Activated CD4-positive, alpha-beta T cell treated with anti-CD3 and anti-CD28 coated beads, Interleukin-2, amount 10 ng/mL, durations not matched to agents 7 days and 5 days (primary cell): Measurements from ENCODE around the gene HBP1. TPM values are rescaled to one million over a fixed set of nuclear protein-coding genes. Genes with fewer than 3 reads are reported as not detected.
"Not testable (repeated sequence)": the region's sequence is repeated elsewhere in the genome, so short reads cannot be mapped to it uniquely, and the experiment has no call there.

Experiments
- CTCF ChIA-PET: fragments of 350-600 bp; sonication (Branson Sonifier 250); formaldehyde crosslinking; loops from one replicate; lab custom pipeline; 2021; ENCODE audit warnings: antibody characterized with exemption; lab: Charles Lee
- POLR2A ChIA-PET: fragments of 350-600 bp; sonication (Branson Sonifier 250); formaldehyde crosslinking; loops from one replicate; lab custom pipeline; 2021; ENCODE audit warnings: antibody characterized with exemption; lab: Charles Lee
- DNase-seq: peaks from one replicate; pipeline ENCODE4 v3.0.0-alpha.2; 2020
- H3K27ac Mint-ChIP-seq: one replicate; pipeline ENCODE4 v1.8.0; 2021; ENCODE audit warnings: mild to moderate bottlenecking, moderate library complexity, mixed read lengths
- H3K27me3 Mint-ChIP-seq: one replicate; pipeline ENCODE4 v1.8.0; 2021; ENCODE audit warnings: mixed read lengths
- H3K36me3 Mint-ChIP-seq: one replicate; pipeline ENCODE4 v1.8.0; 2021; ENCODE audit warnings: low read depth, mixed read lengths
- H3K4me1 Mint-ChIP-seq: one replicate; pipeline ENCODE4 v1.8.0; 2021; ENCODE audit warnings: mixed read lengths
- H3K4me3 Mint-ChIP-seq: one replicate; pipeline ENCODE4 v1.8.0; 2021; ENCODE audit warnings: mild to moderate bottlenecking, moderate library complexity, mixed read lengths
- H3K9me3 Mint-ChIP-seq: one replicate; pipeline ENCODE4 v1.8.0; 2021; ENCODE audit warnings: mixed read lengths
- total RNA-seq, 2 experiments: library from RNA; stranded (reverse); gene quantifications; one replicate each; pipeline ENCODE4 v1.2.3, GENCODE V29; 2021

HBP1 gene
- total RNA-seq, 2 experiments from 2014 or later = 34.4 to 34.8 TPM

DNA sequence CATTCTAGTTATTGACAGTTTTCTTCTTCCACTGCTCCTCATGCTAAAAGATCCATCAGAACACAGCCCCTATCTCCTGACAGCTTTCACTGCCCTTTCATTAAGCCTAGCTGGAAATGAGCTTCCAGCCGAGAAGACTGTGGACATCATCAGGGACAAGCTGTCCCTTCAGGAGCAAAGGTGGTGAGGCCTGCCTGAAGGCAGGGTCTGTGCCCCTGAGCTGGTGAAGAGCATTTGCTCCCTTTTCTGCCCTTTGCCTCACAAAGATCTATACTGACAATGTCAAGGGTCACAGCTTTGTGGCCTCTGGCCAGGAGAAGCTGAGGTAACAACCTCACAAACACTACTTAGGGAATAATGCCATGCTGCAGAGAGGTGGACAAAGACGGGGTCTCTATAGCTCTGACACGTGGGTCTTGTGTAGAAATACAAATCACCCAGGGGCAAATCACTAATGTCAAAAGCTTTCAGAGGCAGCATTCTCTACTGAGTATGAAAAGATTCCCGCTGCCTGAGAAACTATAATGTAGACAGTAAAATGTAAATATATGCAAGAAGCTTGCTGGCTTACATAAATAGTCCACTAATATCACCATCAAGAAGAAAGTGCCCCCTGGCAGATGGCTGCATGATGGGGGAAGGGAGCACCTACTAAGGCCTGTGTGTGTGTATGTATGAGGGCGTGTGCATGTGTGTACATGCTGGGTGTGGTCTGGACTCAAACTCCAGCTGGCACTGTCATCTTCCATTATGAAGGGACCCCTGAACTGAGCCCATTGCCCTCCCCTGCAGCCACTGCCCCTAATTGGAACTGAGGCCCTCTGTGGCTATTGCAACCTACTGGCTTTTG is 55.8 kb downstream of the HBP1 start:
- ChIA-PET POLR2A (no interaction called here), CTCF (interaction anchor here (1.7 kb wide), 1 partner anchor 11 kb away, joined by 4 read pairs; no protein-coding TSS in a partner anchor)
- H3K9me3 Mint-ChIP-seq = no peaks in the 10 kb centered on the region
- no peak for DNase-seq
- H3K27me3 Mint-ChIP-seq = no peaks in the 10 kb centered on the region
- H3K4me3 Mint-ChIP-seq = no peak overlapping the region
- H3K27ac Mint-ChIP-seq = no peak overlapping the region
- no peaks in the 10 kb centered on the region for H3K4me1 Mint-ChIP-seq
- H3K36me3 Mint-ChIP-seq = peaks cover 2% of the 10 kb centered on the region

DNA sequence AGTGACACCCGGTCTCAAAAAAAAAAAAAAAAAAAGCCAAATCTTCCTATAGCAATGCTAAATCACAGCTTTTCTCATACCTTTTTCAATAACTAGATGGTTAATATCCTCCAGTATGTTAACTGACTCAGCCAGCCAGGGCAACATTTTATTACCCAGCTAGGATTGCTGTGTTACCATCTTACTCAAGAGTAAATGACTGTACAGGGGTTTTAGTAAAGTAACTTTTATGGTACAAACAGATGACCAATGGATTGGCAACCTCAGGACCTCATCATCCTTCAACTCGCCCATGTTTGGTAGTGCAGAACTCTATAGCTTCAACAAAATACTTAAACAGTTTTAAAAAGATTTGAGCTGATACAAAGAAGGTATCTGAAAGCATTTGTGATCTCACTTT is 59.5 kb downstream of the HBP1 start:
- no peak for DNase-seq
- H3K4me3 Mint-ChIP-seq = no peak overlapping the region
- peaks cover 2% of the 10 kb centered on the region for H3K36me3 Mint-ChIP-seq
- H3K27me3 Mint-ChIP-seq = no peaks in the 10 kb centered on the region
- H3K4me1 Mint-ChIP-seq = no peaks in the 10 kb centered on the region
- CTCF ChIA-PET = no interaction called here
- H3K9me3 Mint-ChIP-seq = no peaks in the 10 kb centered on the region
- POLR2A ChIA-PET = no interaction called here
- H3K27ac Mint-ChIP-seq = no peak overlapping the region

DNA sequence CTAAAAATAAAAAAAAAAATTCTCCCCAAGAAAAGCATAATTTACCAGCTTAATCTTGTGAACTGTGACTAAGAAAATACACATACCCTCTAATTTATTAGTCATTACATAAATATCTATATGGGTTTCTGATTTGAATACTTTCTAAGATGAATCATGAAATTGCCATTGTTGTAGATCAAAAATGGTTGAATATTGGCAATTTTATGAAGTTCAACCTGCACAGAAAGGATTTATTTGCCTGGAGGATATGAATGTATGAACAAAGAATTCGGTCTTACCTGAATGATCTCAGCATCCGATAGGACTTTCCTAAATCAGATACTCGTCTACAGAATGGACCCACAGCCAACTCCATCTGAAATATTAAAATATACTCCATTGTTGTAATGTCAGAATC is 61.5 kb downstream of the HBP1 start:
- CTCF ChIA-PET = no interaction called here
- no peaks in the 10 kb centered on the region for H3K4me1 Mint-ChIP-seq
- no peak for DNase-seq
- H3K4me3 Mint-ChIP-seq = no peak overlapping the region
- no peak overlapping the region for H3K27ac Mint-ChIP-seq
- H3K36me3 Mint-ChIP-seq = peaks cover 2% of the 10 kb centered on the region
- H3K27me3 Mint-ChIP-seq = no peaks in the 10 kb centered on the region
- H3K9me3 Mint-ChIP-seq = no peaks in the 10 kb centered on the region
- POLR2A ChIA-PET = no interaction called here

DNA sequence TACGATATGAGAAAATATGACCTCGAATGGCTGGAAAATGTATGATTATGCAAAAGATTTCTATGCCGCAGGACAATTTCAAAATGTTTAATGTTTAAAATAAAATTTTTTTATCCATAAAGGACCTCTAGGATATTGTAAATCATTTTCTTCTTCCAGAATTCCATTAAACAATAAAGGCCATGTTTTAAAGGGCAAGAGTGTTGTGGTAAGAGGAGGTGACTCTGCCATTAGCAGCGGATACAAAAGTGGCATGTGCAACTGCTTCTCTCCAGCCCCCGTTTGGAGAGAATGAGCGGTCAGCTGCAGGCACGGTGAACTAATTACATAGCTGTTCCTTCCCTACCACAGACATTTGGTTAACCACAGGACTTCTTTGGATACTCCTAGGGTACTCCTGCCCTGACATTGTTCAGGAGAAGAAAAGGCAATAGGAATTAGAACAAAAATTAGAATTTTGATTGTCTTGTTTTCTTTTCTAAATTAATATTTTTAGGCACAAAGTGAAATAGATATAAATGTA is 63.8 kb downstream of the HBP1 start:
- H3K4me1 Mint-ChIP-seq = no peaks in the 10 kb centered on the region
- CTCF ChIA-PET = no interaction called here
- H3K9me3 Mint-ChIP-seq = no peaks in the 10 kb centered on the region
- H3K36me3 Mint-ChIP-seq = peaks cover 2% of the 10 kb centered on the region
- no peaks in the 10 kb centered on the region for H3K27me3 Mint-ChIP-seq
- POLR2A ChIA-PET = no interaction called here
- no peak overlapping the region for H3K4me3 Mint-ChIP-seq
- DNase-seq = no peak
- H3K27ac Mint-ChIP-seq = no peak overlapping the region

DNA sequence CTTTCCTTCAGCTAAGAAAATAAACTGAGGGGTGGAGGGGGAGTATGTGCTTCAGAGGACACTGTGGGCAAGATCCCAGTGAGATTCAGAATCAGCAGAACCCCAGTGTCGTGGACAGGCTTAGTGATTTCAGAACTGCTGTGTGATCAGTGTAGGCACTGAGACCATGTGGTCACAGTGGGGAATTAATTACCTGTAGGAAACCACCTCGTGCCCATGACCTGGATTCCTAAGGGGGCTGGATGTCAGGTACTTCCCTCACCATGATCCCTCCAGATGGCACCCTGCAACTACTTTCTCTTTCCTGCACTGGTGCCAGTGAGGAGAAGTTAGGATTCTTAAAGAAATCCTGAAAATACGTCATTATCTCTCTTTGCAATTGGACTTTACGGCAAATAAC is 64.4 kb downstream of the HBP1 start:
- no peak for DNase-seq
- peaks cover 2% of the 10 kb centered on the region for H3K36me3 Mint-ChIP-seq
- H3K27me3 Mint-ChIP-seq = no peaks in the 10 kb centered on the region
- no peaks in the 10 kb centered on the region for H3K9me3 Mint-ChIP-seq
- H3K4me3 Mint-ChIP-seq = no peak overlapping the region
- no peak overlapping the region for H3K27ac Mint-ChIP-seq
- ChIA-PET POLR2A (no interaction called here), CTCF (no interaction called here)
- no peaks in the 10 kb centered on the region for H3K4me1 Mint-ChIP-seq

DNA sequence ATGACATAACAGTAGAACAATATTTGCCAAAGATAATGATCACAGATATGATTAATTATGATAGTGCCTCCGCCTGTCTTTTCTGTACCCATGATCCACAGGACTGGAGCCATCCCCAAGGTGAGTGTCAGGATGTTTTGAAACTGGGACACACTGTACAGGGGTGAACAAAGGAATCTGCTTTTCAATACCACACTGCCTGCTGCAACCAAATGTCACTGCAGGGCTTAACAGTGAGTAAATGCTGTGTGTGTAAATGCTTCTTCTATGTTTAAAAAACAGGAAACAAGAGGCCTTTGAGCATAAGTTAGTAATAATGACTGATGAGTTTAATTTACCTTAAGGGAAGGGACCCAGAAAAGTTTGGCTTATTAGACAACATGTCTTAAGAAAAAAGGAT is 65.2 kb downstream of the HBP1 start:
- DNase-seq = no peak
- Mint-ChIP-seq H3K9me3 (no peaks in the 10 kb centered on the region), H3K27ac (no peak overlapping the region), H3K4me1 (no peaks in the 10 kb centered on the region), H3K4me3 (no peak overlapping the region), H3K36me3 (peaks cover 1% of the 10 kb centered on the region), H3K27me3 (no peaks in the 10 kb centered on the region)
- ChIA-PET POLR2A (no interaction called here), CTCF (interaction anchor here (0.6 kb wide), 1 partner anchor 454 kb away, joined by 3 read pairs; no protein-coding TSS in a partner anchor)

DNA sequence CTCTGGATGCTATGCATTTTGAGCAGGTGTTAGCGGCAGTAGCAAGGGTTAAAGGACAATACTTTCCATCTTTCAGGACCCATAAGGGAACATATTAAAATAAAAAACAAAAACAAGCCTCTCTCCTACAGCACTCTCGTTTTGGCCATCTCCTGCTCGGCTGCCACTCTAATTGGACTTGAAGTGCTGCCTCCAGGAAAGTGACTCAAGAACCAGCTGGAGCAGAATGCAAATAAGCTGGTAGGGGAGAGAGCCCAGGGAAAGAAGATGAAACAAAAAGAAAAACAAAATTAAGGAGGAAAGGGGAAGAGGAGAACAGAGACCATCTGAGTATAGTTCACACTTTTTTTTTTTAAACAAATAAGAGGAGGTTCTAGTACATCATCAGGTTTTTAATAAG is 65.6 kb downstream of the HBP1 start:
- Mint-ChIP-seq H3K9me3 (no peaks in the 10 kb centered on the region), H3K36me3 (peaks cover under 1% of the 10 kb centered on the region), H3K27me3 (no peaks in the 10 kb centered on the region), H3K4me3 (no peak overlapping the region), H3K4me1 (no peaks in the 10 kb centered on the region), H3K27ac (no peak overlapping the region)
- ChIA-PET CTCF (interaction anchor here (0.6 kb wide), 1 partner anchor 455 kb away, joined by 3 read pairs; no protein-coding TSS in a partner anchor), POLR2A (no interaction called here)
- no peak for DNase-seq

DNA sequence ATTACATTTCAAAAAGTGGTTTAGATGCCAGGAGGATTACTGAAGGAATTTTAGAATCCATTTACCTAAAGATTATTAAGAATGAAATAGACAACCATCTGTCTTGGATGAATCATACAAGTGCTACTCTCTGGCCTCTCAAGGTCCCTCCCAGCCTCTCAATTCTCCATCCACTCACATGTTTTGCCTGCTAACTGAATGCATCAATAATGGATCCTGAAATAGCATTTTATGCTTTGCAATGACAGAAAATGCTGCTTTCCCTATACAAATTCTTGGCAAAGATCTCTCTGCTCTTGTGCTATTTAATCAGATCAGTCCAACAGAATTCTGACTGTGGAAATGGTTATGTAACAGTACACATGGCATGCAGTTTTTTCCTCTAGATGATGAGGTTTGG is 68.1 kb downstream of the HBP1 start:
- no peak for DNase-seq
- CTCF ChIA-PET = interaction anchor here (0.7 to 1.0 kb wide), 2 partner anchors 12 to 571 kb away, joined by 3 read pairs; no protein-coding TSS in a partner anchor
- no peak overlapping the region for H3K27ac Mint-ChIP-seq
- H3K36me3 Mint-ChIP-seq = peaks cover 5% of the 10 kb centered on the region
- H3K9me3 Mint-ChIP-seq = no peaks in the 10 kb centered on the region
- no peaks in the 10 kb centered on the region for H3K4me1 Mint-ChIP-seq
- POLR2A ChIA-PET = interaction anchor here (0.7 kb wide), 1 partner anchor 94 kb away, joined by 3 read pairs; no protein-coding TSS in a partner anchor
- H3K27me3 Mint-ChIP-seq = no peaks in the 10 kb centered on the region
- H3K4me3 Mint-ChIP-seq = no peak overlapping the region

DNA sequence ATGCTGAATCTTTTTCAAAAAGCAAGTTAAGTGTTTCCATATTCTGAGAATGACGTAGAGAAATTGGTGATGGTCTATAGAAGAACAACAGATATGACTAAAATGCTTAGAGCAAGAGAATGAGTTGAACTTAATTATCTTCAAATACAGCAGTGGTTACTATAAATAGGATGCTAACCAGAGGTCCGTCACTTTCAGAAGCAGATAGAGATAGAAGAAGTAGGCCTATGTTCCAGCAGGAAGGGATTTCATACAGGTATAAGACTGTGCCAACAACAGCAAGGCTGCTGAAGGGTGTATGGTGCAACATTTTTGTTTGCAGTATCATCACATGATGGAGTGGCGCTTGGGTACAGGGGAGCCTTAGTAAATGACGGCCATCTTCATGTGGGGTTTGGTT is 68.6 kb downstream of the HBP1 start:
- no peak for DNase-seq
- H3K27ac Mint-ChIP-seq = no peak overlapping the region
- POLR2A ChIA-PET = no interaction called here
- H3K36me3 Mint-ChIP-seq = peaks cover 5% of the 10 kb centered on the region
- no peaks in the 10 kb centered on the region for H3K4me1 Mint-ChIP-seq
- CTCF ChIA-PET = no interaction called here
- no peaks in the 10 kb centered on the region for H3K9me3 Mint-ChIP-seq
- no peaks in the 10 kb centered on the region for H3K27me3 Mint-ChIP-seq
- no peak overlapping the region for H3K4me3 Mint-ChIP-seq

DNA sequence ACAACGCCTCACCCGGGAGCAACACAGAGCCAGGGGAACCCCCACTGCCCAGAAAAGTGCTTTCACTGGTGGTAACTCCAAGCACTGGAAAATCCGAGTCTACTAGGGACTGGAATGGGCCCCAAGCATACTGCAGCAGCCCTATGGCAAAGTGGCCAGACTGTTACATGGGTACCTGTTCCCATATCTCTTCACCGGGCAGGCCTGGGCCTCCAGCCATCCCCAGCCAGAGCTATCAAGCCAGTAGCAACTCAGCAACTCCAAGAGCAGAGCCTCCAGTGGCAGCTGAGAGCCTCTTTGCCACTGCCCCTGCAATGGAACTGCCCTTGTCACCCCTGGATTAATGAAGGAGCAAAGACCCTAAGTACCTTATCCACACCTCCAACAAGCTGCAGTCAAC is 73.5 kb downstream of the HBP1 start:
- ChIA-PET POLR2A (no interaction called here), CTCF (interaction anchor here (1.4 kb wide), 1 partner anchor 25 kb away, joined by 3 read pairs; no protein-coding TSS in a partner anchor)
- H3K4me3 Mint-ChIP-seq = no peak overlapping the region
- peaks cover 14% of the 10 kb centered on the region for H3K9me3 Mint-ChIP-seq
- H3K27me3 Mint-ChIP-seq = no peaks in the 10 kb centered on the region
- H3K4me1 Mint-ChIP-seq = no peaks in the 10 kb centered on the region
- no peak overlapping the region for H3K27ac Mint-ChIP-seq
- DNase-seq = no peak
- H3K36me3 Mint-ChIP-seq = peaks cover 38% of the 10 kb centered on the region

DNA sequence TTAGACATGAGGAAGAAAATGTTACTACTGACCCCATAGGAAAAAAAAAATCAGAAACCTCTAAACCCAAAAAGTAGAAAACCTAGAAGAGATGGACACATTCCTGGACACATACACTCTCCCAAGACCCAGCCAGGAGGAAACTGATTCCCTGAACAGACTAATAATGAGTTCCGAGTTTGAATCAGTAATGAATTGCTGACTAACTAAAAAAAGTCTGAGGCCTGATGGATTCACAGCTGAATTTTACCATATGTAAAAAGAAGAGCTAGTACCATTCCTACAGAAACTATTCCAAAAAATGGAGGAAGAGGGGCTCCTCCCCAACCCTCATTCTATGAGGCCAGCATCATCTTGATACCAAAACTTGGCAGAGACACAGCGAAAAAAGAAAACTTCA is 75.8 kb downstream of the HBP1 start:
- H3K4me1 Mint-ChIP-seq = no peaks in the 10 kb centered on the region
- peaks cover 14% of the 10 kb centered on the region for H3K9me3 Mint-ChIP-seq
- no peak overlapping the region for H3K27ac Mint-ChIP-seq
- no peak overlapping the region for H3K4me3 Mint-ChIP-seq
- peaks cover 43% of the 10 kb centered on the region for H3K36me3 Mint-ChIP-seq
- no peaks in the 10 kb centered on the region for H3K27me3 Mint-ChIP-seq
- DNase-seq = no peak
- CTCF ChIA-PET = interaction anchor here (0.6 kb wide), 1 partner anchor 136 kb away, joined by 4 read pairs; no protein-coding TSS in a partner anchor
- POLR2A ChIA-PET = no interaction called here

DNA sequence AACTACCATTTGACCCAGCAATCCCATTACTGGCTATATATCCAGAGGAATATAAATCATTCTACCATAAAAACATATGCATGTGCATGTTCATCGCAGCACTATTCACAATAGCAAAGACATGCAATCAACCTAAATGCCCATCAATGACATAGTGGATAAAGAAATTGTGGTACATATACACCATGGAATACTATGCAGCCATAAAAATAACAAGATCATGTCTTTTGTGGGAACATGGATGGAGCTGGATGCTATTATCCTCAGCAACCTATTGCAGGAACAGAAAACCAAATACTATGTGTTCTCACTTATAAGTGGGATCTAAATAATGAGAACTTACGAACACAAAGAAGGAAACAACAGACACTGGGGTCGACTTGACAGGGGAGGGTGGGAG is 78.0 kb downstream of the HBP1 start:
- peaks cover 40% of the 10 kb centered on the region for H3K36me3 Mint-ChIP-seq
- H3K4me3 Mint-ChIP-seq, CTCF ChIA-PET, POLR2A ChIA-PET, H3K27me3 Mint-ChIP-seq, H3K27ac Mint-ChIP-seq, DNase-seq, H3K4me1 Mint-ChIP-seq: not testable (repeated sequence)
- peaks cover 14% of the 10 kb centered on the region for H3K9me3 Mint-ChIP-seq

DNA sequence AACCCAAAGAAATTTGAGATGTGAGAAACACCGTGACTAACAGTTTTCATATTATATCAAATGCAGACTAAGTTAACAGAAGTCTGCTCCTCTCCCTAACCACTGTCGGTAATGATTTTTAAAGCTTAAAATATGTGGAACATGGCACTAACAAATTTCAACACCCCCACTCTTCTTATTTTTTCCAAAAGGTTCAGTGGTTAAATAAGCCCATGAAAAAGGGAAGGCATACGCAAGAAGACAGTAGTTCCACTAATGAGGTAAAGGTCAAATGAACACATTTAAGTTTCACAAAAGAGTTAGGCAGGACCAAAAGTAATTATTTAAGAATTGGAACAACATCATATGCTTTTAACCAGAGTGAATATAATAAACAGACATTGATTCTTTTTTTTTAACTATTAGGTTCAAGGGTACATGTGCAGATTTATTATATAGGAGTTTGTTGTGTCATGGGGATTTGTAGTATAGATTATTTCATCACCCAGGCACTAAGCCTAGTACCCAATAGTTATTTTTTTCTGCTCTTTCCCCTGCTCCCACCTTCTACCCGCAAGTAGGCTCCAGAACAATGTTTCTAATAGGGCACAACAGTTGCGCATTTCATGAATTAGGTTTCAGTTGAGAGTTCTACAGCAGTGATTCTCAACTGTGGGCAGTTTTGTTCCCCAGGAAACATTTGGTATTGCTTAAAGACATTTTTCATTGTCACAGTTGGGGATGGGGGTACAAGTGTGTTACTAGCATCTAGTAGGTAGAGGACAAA is 79.9 kb downstream of the HBP1 start:
- POLR2A ChIA-PET = no interaction called here
- DNase-seq = no peak
- H3K9me3 Mint-ChIP-seq = peaks cover 11% of the 10 kb centered on the region
- CTCF ChIA-PET = interaction anchor here (0.7 kb wide), 2 partner anchors 12 to 502 kb away, joined by 3 to 4 read pairs; no protein-coding TSS in a partner anchor
- H3K27ac Mint-ChIP-seq = no peak overlapping the region
- peaks cover 32% of the 10 kb centered on the region for H3K36me3 Mint-ChIP-seq
- no peaks in the 10 kb centered on the region for H3K27me3 Mint-ChIP-seq
- peaks cover 3% of the 10 kb centered on the region for H3K4me1 Mint-ChIP-seq
- no peak overlapping the region for H3K4me3 Mint-ChIP-seq
